Mesendoderm (in vitro differentiated cells): Measurements from ENCODE around the gene SEC16A.

Experiments
- DNase-seq: peaks from one replicate; pipeline ENCODE4 v3.0.0; 2013
- H2AK5ac ChIP-seq: 2 replicates; pipeline ENCODE4 v1.6.1; 2013; ENCODE audit warnings: low read length, inconsistent platforms
- H2BK120ac ChIP-seq: 2 replicates; pipeline ENCODE4 v1.6.1; 2013; ENCODE audit warnings: low read depth, mild to moderate bottlenecking, low read length, moderate library complexity, mixed read lengths
- H2BK15ac ChIP-seq: replicated peaks from 2 replicates; pipeline ENCODE4 v1.6.1; 2013; ENCODE audit warnings: low read depth, mild to moderate bottlenecking, moderate library complexity
- H2BK5ac ChIP-seq: 2 replicates; pipeline ENCODE4 v1.6.1; 2013; ENCODE audit warnings: low read length, inconsistent platforms
- H3K18ac ChIP-seq: 2 replicates; pipeline ENCODE4 v1.6.1; 2013; ENCODE audit warnings: mild to moderate bottlenecking, low read length, mixed read lengths
- H3K23ac ChIP-seq: one replicate; pipeline ENCODE4 v1.6.1; 2013; ENCODE audit warnings: low read length
- H3K27ac ChIP-seq: 2 replicates; pipeline ENCODE4 v1.5.1; 2013; ENCODE audit warnings: low read depth, mild to moderate bottlenecking, inconsistent platforms, low read length, moderate library complexity
- H3K27me3 ChIP-seq: 2 replicates; pipeline ENCODE4 v1.6.1; 2013; ENCODE audit warnings: low read length, control low read depth, mild to moderate bottlenecking, inconsistent platforms; ENCODE audit not compliant: insufficient read depth, poor library complexity
- H3K36me3 ChIP-seq: 2 replicates; pipeline ENCODE4 v1.6.1; 2013; ENCODE audit warnings: low read length, inconsistent platforms; ENCODE audit not compliant: control insufficient read depth, insufficient read depth
- H3K4ac ChIP-seq: one replicate; pipeline ENCODE4 v1.6.1; 2013; ENCODE audit warnings: low read depth, mild to moderate bottlenecking, low read length, moderate library complexity
- H3K4me1 ChIP-seq: 2 replicates; pipeline ENCODE4 v1.6.1; 2013; ENCODE audit warnings: low read depth, low read length, inconsistent platforms; ENCODE audit not compliant: control insufficient read depth
- H3K4me2 ChIP-seq: 2 replicates; pipeline ENCODE4 v1.6.1; 2013; ENCODE audit warnings: low read length
- H3K4me3 ChIP-seq: 2 replicates; pipeline ENCODE4 v1.5.1; 2013; ENCODE audit warnings: mild to moderate bottlenecking, low read length
- H3K56ac ChIP-seq: one replicate; pipeline ENCODE4 v1.6.1; 2013; ENCODE audit warnings: low read length
- H3K79me1 ChIP-seq: 2 replicates; pipeline ENCODE4 v1.6.1; 2013; ENCODE audit warnings: low read length, inconsistent platforms
- H3K79me2 ChIP-seq: 2 replicates; pipeline ENCODE4 v1.6.1; 2013; ENCODE audit warnings: mild to moderate bottlenecking, low read length; ENCODE audit not compliant: control insufficient read depth, insufficient read depth
- H3K9ac ChIP-seq: 2 replicates; pipeline ENCODE4 v1.6.1; 2013; ENCODE audit warnings: low read length, inconsistent platforms
- H4K5ac ChIP-seq: one replicate; pipeline ENCODE4 v1.6.1; 2013; ENCODE audit warnings: low read length
- H4K8ac ChIP-seq: one replicate; pipeline ENCODE4 v1.6.1; 2013; ENCODE audit warnings: low read depth, mild to moderate bottlenecking, control low read depth, low read length, moderate library complexity
- WGBS: extraction: QIAGEN DNeasy Blood & Tissue Kit; methylation state at CpG from one replicate; pipeline ENCODE4 v1.1.7; 2013; ENCODE audit warnings: low lambda C conversion rate, missing lambda C conversion rate; ENCODE audit not compliant: insufficient coverage; ENCODE audit errors: extremely low coverage; 5-methylcytosine and 5-hydroxymethylcytosine counted together

The SEC16A gene

DNA sequence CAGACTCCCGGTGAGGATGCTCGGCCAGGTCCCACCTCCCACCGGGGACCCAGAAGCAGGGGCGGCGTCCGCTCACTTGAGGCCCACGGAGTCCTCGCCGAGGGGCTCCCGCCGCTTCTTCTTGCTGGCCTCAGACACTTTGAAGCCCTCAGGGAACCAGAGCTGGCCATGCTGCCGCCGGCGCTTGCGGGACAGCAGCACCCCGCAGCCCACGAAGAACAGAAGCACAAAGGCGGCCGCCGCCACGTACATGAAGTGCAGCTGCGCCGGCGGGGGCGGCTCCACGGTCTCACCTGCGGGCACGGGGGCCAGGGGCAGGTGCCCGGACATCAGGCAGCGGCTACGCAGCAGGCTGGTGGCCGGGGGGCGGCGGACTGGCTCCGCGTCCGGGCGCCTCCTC, 19.4 kb upstream of the SEC16A start:
- Histone ChIP-seq H3K79me2 (no peaks in the 10 kb centered on the region), H2BK5ac (no peak overlapping the region), H3K18ac (no peak overlapping the region), H4K5ac (no peak overlapping the region), H3K4me3 (no peak overlapping the region), H2BK120ac (no peak overlapping the region), H3K4me2 (no peak overlapping the region), H3K23ac (no peak overlapping the region), H3K27ac (no peak overlapping the region), H3K56ac (no peak overlapping the region), H3K4ac (no peak overlapping the region), H3K36me3 (peaks cover 9% of the 10 kb centered on the region), H3K27me3 (no peaks in the 10 kb centered on the region), H2BK15ac (no peak overlapping the region), H3K79me1 (no peaks in the 10 kb centered on the region), H3K9ac (no peak overlapping the region), H2AK5ac (no peak overlapping the region), H4K8ac (no peak overlapping the region), H3K4me1 (no peaks in the 10 kb centered on the region)
- DNase-seq: no peak
- WGBS: no CpG with 5 or more reads among the region's 38 CpGs

GRCh38 chr9:136501686-136502085, 18.8 kb upstream of the SEC16A start:
- H3K4ac ChIP-seq: no peak overlapping the region
- H3K9ac ChIP-seq: no peak overlapping the region
- H3K56ac ChIP-seq: no peak overlapping the region
- no peaks in the 10 kb centered on the region for H3K4me1 ChIP-seq
- H3K18ac ChIP-seq: no peak overlapping the region
- no peaks in the 10 kb centered on the region for H3K79me1 ChIP-seq
- no peaks in the 10 kb centered on the region for H3K27me3 ChIP-seq
- no peak overlapping the region for H2BK5ac ChIP-seq
- H3K36me3 ChIP-seq: peaks cover 12% of the 10 kb centered on the region
- H3K4me3 ChIP-seq: no peak overlapping the region
- no peak overlapping the region for H2BK15ac ChIP-seq
- H2AK5ac ChIP-seq: no peak overlapping the region
- no peak overlapping the region for H3K27ac ChIP-seq
- no peak overlapping the region for H4K8ac ChIP-seq
- no peak overlapping the region for H3K23ac ChIP-seq
- no peak for DNase-seq
- no peaks in the 10 kb centered on the region for H3K79me2 ChIP-seq
- H4K5ac ChIP-seq: no peak overlapping the region
- no peak overlapping the region for H2BK120ac ChIP-seq
- WGBS: no CpG with 5 or more reads among the region's 23 CpGs
- no peak overlapping the region for H3K4me2 ChIP-seq

GRCh38 chr9:136499935-136500910, 17.4 kb upstream of the SEC16A start:
- Histone ChIP-seq H2BK120ac (no peak overlapping the region), H3K56ac (no peak overlapping the region), H3K4ac (no peak overlapping the region), H3K27ac (no peak overlapping the region), H2BK15ac (no peak overlapping the region), H3K27me3 (no peaks in the 10 kb centered on the region), H4K8ac (no peak overlapping the region), H3K4me3 (no peak overlapping the region), H4K5ac (no peak overlapping the region), H3K79me2 (no peaks in the 10 kb centered on the region), H3K4me2 (no peak overlapping the region), H3K18ac (no peak overlapping the region), H2AK5ac (no peak overlapping the region), H3K9ac (no peak overlapping the region), H3K79me1 (no peaks in the 10 kb centered on the region), H3K36me3 (peaks cover 11% of the 10 kb centered on the region), H2BK5ac (no peak overlapping the region), H3K23ac (no peak overlapping the region), H3K4me1 (no peaks in the 10 kb centered on the region)
- DNase-seq: no peak
- WGBS: no CpG with 5 or more reads among the region's 50 CpGs

DNA sequence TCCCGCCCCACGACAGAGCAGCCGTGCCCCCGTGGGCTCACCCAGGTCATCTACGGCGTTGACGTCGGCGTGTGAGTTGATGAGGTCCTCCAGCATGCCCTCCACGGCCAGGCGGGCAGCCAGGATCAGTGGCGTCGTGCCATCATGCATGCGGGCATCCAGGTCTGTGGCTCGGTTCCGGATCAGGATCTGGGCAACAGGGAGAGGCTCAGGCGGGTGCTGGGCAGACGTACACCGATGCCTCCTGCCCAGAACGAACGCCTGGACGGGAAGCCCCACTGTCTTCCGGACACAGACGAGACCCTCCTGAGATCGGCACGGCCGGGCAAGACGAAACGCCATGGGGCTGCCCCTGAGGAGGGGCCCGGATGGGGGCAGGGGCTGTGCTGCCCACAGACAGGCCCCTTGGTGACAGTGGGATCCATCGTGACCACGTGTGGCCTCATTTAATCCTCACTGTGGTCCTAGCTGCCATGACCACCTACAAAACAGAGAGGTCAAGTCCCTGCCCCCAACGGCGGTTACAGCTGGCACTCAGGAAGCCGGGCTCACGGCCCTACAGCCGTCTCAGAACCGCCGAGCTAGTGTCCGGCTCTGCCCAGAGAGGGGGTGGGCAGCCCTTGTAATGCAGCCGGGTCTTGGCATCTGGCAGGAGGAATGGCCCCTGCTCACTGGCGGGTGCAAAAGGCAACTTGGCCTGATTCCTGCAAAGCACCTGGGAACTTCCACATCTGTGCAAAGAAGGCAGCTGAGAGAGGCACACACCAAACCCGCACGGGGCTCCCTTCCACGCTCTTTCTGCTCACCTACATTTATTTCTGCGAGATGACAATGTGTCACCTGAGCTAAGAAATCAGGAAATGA, 16.5 kb upstream of the SEC16A start:
- no peak overlapping the region for H3K18ac ChIP-seq
- no peak overlapping the region for H3K4me2 ChIP-seq
- no peak overlapping the region for H2BK120ac ChIP-seq
- H2BK15ac ChIP-seq: no peak overlapping the region
- H3K36me3 ChIP-seq: peaks cover 12% of the 10 kb centered on the region
- no peak for DNase-seq
- no peaks in the 10 kb centered on the region for H3K79me2 ChIP-seq
- no peaks in the 10 kb centered on the region for H3K4me1 ChIP-seq
- H3K27me3 ChIP-seq: no peaks in the 10 kb centered on the region
- no peak overlapping the region for H2AK5ac ChIP-seq
- H3K9ac ChIP-seq: no peak overlapping the region
- H4K8ac ChIP-seq: no peak overlapping the region
- no peak overlapping the region for H3K56ac ChIP-seq
- H3K27ac ChIP-seq: no peak overlapping the region
- no CpG with 5 or more reads among the region's 46 CpGs for WGBS
- no peak overlapping the region for H4K5ac ChIP-seq
- no peak overlapping the region for H3K4me3 ChIP-seq
- no peak overlapping the region for H3K4ac ChIP-seq
- H3K23ac ChIP-seq: no peak overlapping the region
- no peaks in the 10 kb centered on the region for H3K79me1 ChIP-seq
- no peak overlapping the region for H2BK5ac ChIP-seq

DNA sequence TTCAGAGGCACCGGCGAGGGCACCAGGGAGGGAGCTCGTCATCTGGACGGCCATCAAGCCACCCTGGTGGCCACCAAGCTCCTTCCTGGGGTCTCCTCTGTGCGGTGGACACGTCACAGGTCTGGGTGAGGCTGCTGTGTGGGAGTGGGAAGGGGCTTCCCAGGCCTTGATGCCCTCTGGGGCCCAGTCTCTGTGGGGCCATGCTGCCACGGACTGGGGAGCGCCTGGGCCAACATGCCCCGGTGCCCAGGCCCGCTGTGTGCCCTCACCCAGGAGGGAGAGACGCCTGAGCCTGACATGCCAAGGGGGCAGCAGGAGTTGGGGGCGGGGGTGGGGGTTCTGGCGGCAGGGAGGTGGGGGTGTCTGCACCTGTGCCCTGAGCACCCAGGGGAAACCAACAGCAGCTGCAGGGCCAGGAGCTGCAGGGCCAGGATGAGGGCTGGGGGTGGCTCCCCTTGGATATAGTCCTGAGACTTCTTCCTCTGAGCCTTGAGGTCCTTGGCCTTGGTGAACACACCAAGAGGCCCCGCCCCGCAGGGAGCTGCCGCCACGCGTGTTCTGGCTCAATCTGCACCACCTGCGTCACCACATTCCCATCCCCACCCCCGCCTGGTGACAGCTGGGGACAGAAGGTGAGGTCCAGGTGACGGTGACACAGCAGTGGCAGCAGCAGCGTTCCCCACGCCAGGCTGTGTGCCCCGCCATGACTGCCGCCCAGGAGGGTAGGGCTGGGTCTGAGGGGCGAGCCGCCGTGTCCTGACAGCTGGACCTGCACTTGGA, 15.3 kb upstream of the SEC16A start:
- no peaks in the 10 kb centered on the region for H3K27me3 ChIP-seq
- no peak overlapping the region for H3K4me2 ChIP-seq
- no peaks in the 10 kb centered on the region for H3K4me1 ChIP-seq
- no peak overlapping the region for H3K23ac ChIP-seq
- no peak overlapping the region for H3K27ac ChIP-seq
- H3K56ac ChIP-seq: no peak overlapping the region
- H2BK120ac ChIP-seq: no peak overlapping the region
- no peak overlapping the region for H4K8ac ChIP-seq
- H4K5ac ChIP-seq: no peak overlapping the region
- no peak overlapping the region for H2AK5ac ChIP-seq
- H3K36me3 ChIP-seq: peaks cover 12% of the 10 kb centered on the region
- no peak overlapping the region for H3K9ac ChIP-seq
- H3K79me2 ChIP-seq: no peaks in the 10 kb centered on the region
- DNase-seq: no peak
- no peak overlapping the region for H3K4ac ChIP-seq
- H2BK5ac ChIP-seq: no peak overlapping the region
- no peak overlapping the region for H3K18ac ChIP-seq
- H3K79me1 ChIP-seq: no peaks in the 10 kb centered on the region
- WGBS: no CpG with 5 or more reads among the region's 28 CpGs
- no peak overlapping the region for H3K4me3 ChIP-seq
- H2BK15ac ChIP-seq: no peak overlapping the region
